ENCODE results near the gene SVIL.

- TF ChIP-seq CTCF (IDR thresholded peaks at IDR 0.05): no peak
- TF ChIP-seq EZH2 (IDR thresholded peaks at IDR 0.05; ENCODE audit: borderline replicate concordance, insufficient read depth, low read depth, low read length, poor library complexity, severe bottlenecking): no peak
Observed at GRCh38 chr10:29585488-29585976, 49.2 kb downstream of the SVIL start.
